ENCODE data around the gene APOBEC3G. TPM values are rescaled to one million over a fixed set of nuclear protein-coding genes. Genes with fewer than 3 reads are reported as not detected.

The APOBEC3G gene
- total and polyA plus RNA-seq, 2 experiments from 2014 or later: 2.1 to 3.3 TPM

DNA sequence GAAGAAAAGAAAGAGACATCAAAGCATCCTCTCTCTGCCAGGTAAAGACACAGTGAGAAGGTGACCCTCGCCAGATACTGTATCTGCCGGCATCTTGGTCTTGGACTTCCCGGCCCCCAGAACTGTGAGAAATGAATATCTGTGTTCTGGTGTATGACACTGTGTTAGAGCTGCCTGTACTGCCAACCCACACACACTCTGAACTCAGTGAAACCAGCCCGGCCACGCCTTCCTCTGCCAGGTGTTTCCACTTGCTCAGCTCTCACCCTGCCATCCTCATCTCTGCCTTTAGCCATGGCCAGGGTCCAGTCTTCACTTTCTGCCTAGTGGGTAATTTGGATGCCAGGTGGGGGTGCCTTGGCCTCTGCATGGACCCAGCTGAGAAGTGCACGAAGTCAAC, 51.4 kb downstream of the APOBEC3G start:
- H3K9me3 Mint-ChIP-seq: peaks cover 5% of the 10 kb centered on the region; the same call in 1 of the 3 replicates
- no peak overlapping the region for H3K27ac Mint-ChIP-seq
- ATAC-seq (no peak), DNase-seq (ENCODE audit: low spot score) (no peak)
- H3K4me1 Mint-ChIP-seq: peaks cover 27% of the 10 kb centered on the region
- no peaks in the 10 kb centered on the region for H3K79me2 ChIP-seq (replicated peaks; ENCODE audit: insufficient read depth)
- H3K4me3 ChIP-seq: no peak overlapping the region
- H3K27me3 Mint-ChIP-seq (ENCODE audit: insufficient read depth, low read depth, poor library complexity): peaks cover 18% of the 10 kb centered on the region
- no peak overlapping the region for H3K27ac ChIP-seq (ENCODE audit: low read depth)
- no peak overlapping the region for H3K4me3 Mint-ChIP-seq
- H3K36me3 Mint-ChIP-seq (ENCODE audit: low read depth): no peaks in the 10 kb centered on the region
- H3K36me3 ChIP-seq (ENCODE audit: insufficient read depth): no peaks in the 10 kb centered on the region
- peaks cover 17% of the 10 kb centered on the region for H3K4me1 ChIP-seq (ENCODE audit: insufficient read depth)
- no peaks in the 10 kb centered on the region for H4K20me1 ChIP-seq (replicated peaks; ENCODE audit: insufficient read depth)
- TF ChIP-seq, protein P1, sequence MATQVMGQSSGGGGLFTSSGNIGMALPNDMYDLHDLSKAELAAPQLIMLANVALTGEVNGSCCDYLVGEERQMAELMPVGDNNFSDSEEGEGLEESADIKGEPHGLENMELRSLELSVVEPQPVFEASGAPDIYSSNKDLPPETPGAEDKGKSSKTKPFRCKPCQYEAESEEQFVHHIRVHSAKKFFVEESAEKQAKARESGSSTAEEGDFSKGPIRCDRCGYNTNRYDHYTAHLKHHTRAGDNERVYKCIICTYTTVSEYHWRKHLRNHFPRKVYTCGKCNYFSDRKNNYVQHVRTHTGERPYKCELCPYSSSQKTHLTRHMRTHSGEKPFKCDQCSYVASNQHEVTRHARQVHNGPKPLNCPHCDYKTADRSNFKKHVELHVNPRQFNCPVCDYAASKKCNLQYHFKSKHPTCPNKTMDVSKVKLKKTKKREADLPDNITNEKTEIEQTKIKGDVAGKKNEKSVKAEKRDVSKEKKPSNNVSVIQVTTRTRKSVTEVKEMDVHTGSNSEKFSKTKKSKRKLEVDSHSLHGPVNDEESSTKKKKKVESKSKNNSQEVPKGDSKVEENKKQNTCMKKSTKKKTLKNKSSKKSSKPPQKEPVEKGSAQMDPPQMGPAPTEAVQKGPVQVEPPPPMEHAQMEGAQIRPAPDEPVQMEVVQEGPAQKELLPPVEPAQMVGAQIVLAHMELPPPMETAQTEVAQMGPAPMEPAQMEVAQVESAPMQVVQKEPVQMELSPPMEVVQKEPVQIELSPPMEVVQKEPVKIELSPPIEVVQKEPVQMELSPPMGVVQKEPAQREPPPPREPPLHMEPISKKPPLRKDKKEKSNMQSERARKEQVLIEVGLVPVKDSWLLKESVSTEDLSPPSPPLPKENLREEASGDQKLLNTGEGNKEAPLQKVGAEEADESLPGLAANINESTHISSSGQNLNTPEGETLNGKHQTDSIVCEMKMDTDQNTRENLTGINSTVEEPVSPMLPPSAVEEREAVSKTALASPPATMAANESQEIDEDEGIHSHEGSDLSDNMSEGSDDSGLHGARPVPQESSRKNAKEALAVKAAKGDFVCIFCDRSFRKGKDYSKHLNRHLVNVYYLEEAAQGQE (IDR thresholded peaks at IDR 0.05; ENCODE audit: unreplicated experiment): no peak
- no peaks in the 10 kb centered on the region for H3K9me2 ChIP-seq (ENCODE audit: insufficient read depth)
- H3K27me3 ChIP-seq (ENCODE audit: insufficient read depth): no peaks in the 10 kb centered on the region; the same call in 1 of the 2 replicates
- H2AFZ ChIP-seq: no peak overlapping the region
- no peaks in the 10 kb centered on the region for H3F3A ChIP-seq (replicated peaks; ENCODE audit: low read depth)
- no peak overlapping the region for H3K4me2 ChIP-seq

DNA sequence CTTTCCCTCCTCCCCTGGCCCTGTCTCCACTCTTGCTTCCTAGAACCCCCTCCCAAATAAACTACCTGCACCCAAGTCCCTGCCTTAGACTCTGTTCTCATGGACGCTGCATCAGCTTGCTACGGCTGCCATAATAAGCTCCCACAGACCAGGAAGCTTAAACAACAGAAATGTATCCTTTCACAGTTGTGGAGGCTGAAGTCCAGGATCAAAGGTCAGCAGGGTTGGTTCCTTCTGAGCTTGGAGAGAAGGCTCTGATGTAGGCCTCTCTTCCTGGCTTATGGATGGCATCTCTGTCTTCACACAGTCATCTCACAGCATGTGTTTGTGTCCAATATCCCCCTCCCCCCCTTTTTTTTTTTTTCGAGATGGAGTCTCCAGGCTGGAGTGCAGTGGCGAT, 52.0 kb downstream of the APOBEC3G start:
- Histone ChIP-seq H2AFZ (no peak overlapping the region), H3K79me2 (replicated peaks; ENCODE audit: insufficient read depth) (no peaks in the 10 kb centered on the region), H3K27me3 (ENCODE audit: insufficient read depth) (no peaks in the 10 kb centered on the region; the same call in 1 of the 2 replicates), H3K4me1 (ENCODE audit: insufficient read depth) (peaks cover 17% of the 10 kb centered on the region), H4K20me1 (replicated peaks; ENCODE audit: insufficient read depth) (no peaks in the 10 kb centered on the region), H3K4me3 (no peak overlapping the region), H3K36me3 (ENCODE audit: insufficient read depth) (no peaks in the 10 kb centered on the region), H3K4me2 (no peak overlapping the region), H3K27ac (ENCODE audit: low read depth) (no peak overlapping the region), H3K9me2 (ENCODE audit: insufficient read depth) (no peaks in the 10 kb centered on the region), H3F3A (replicated peaks; ENCODE audit: low read depth) (no peaks in the 10 kb centered on the region)
- H3K27ac Mint-ChIP-seq: no peak overlapping the region
- no peak overlapping the region for H3K4me3 Mint-ChIP-seq
- H3K27me3 Mint-ChIP-seq (ENCODE audit: insufficient read depth, low read depth, poor library complexity): peaks cover 18% of the 10 kb centered on the region
- H3K4me1 Mint-ChIP-seq: peaks cover 27% of the 10 kb centered on the region
- H3K9me3 Mint-ChIP-seq: peaks cover 5% of the 10 kb centered on the region; the same call in 1 of the 3 replicates
- H3K36me3 Mint-ChIP-seq (ENCODE audit: low read depth): no peaks in the 10 kb centered on the region
- DNase-seq (ENCODE audit: low spot score) (no peak), ATAC-seq (no peak)
- TF ChIP-seq, protein P2, sequence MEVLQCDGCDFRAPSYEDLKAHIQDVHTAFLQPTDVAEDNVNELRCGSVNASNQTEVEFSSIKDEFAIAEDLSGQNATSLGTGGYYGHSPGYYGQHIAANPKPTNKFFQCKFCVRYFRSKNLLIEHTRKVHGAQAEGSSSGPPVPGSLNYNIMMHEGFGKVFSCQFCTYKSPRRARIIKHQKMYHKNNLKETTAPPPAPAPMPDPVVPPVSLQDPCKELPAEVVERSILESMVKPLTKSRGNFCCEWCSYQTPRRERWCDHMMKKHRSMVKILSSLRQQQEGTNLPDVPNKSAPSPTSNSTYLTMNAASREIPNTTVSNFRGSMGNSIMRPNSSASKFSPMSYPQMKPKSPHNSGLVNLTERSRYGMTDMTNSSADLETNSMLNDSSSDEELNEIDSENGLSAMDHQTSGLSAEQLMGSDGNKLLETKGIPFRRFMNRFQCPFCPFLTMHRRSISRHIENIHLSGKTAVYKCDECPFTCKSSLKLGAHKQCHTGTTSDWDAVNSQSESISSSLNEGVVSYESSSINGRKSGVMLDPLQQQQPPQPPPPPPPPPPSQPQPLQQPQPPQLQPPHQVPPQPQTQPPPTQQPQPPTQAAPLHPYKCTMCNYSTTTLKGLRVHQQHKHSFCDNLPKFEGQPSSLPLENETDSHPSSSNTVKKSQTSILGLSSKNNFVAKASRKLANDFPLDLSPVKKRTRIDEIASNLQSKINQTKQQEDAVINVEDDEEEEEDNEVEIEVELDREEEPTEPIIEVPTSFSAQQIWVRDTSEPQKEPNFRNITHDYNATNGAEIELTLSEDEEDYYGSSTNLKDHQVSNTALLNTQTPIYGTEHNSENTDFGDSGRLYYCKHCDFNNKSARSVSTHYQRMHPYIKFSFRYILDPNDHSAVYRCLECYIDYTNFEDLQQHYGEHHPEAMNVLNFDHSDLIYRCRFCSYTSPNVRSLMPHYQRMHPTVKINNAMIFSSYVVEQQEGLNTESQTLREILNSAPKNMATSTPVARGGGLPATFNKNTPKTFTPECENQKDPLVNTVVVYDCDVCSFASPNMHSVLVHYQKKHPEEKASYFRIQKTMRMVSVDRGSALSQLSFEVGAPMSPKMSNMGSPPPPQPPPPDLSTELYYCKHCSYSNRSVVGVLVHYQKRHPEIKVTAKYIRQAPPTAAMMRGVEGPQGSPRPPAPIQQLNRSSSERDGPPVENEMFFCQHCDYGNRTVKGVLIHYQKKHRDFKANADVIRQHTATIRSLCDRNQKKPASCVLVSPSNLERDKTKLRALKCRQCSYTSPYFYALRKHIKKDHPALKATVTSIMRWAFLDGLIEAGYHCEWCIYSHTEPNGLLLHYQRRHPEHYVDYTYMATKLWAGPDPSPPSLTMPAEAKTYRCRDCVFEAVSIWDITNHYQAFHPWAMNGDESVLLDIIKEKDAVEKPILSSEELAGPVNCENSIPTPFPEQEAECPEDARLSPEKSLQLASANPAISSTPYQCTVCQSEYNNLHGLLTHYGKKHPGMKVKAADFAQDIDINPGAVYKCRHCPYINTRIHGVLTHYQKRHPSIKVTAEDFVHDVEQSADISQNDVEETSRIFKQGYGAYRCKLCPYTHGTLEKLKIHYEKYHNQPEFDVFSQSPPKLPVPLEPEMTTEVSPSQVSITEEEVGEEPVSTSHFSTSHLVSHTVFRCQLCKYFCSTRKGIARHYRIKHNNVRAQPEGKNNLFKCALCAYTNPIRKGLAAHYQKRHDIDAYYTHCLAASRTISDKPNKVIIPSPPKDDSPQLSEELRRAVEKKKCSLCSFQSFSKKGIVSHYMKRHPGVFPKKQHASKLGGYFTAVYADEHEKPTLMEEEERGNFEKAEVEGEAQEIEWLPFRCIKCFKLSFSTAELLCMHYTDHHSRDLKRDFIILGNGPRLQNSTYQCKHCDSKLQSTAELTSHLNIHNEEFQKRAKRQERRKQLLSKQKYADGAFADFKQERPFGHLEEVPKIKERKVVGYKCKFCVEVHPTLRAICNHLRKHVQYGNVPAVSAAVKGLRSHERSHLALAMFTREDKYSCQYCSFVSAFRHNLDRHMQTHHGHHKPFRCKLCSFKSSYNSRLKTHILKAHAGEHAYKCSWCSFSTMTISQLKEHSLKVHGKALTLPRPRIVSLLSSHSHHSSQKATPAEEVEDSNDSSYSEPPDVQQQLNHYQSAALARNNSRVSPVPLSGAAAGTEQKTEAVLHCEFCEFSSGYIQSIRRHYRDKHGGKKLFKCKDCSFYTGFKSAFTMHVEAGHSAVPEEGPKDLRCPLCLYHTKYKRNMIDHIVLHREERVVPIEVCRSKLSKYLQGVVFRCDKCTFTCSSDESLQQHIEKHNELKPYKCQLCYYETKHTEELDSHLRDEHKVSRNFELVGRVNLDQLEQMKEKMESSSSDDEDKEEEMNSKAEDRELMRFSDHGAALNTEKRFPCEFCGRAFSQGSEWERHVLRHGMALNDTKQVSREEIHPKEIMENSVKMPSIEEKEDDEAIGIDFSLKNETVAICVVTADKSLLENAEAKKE (CRISPR knock-in tag; IDR thresholded peaks at IDR 0.05): no peak
- TF ChIP-seq, protein P3, sequence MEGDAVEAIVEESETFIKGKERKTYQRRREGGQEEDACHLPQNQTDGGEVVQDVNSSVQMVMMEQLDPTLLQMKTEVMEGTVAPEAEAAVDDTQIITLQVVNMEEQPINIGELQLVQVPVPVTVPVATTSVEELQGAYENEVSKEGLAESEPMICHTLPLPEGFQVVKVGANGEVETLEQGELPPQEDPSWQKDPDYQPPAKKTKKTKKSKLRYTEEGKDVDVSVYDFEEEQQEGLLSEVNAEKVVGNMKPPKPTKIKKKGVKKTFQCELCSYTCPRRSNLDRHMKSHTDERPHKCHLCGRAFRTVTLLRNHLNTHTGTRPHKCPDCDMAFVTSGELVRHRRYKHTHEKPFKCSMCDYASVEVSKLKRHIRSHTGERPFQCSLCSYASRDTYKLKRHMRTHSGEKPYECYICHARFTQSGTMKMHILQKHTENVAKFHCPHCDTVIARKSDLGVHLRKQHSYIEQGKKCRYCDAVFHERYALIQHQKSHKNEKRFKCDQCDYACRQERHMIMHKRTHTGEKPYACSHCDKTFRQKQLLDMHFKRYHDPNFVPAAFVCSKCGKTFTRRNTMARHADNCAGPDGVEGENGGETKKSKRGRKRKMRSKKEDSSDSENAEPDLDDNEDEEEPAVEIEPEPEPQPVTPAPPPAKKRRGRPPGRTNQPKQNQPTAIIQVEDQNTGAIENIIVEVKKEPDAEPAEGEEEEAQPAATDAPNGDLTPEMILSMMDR (conservative IDR thresholded peaks at IDR 0.05; ENCODE audit: low read depth in 2 of 2): no peak
- no peak for TF ChIP-seq NANOG (IDR thresholded peaks at IDR 0.05; ENCODE audit: borderline replicate concordance)
- TF ChIP-seq EZH2 (IDR thresholded peaks at IDR 0.05; ENCODE audit: low read depth, unreplicated experiment): no peak
- no peak for TF ChIP-seq CREB1 (CRISPR knock-in tag; IDR thresholded peaks at IDR 0.05; ENCODE audit: low read depth)
